Stimulated activated CD8-positive, alpha-beta memory T cell treated with anti-CD3 and anti-CD28 coated beads, Interleukin-4, amount 100 ng/mL, for 1 hour (primary cell): ENCODE data around the gene SUSD1.

Experiments used
- DNase-seq, 2 donors: peaks; one replicate each; pipeline ENCODE4 v3.0.0-alpha.2; 2020; ENCODE audit warnings: low read depth in 2 of 2, low spot score in 1 of 2

Gene SUSD1

DNA sequence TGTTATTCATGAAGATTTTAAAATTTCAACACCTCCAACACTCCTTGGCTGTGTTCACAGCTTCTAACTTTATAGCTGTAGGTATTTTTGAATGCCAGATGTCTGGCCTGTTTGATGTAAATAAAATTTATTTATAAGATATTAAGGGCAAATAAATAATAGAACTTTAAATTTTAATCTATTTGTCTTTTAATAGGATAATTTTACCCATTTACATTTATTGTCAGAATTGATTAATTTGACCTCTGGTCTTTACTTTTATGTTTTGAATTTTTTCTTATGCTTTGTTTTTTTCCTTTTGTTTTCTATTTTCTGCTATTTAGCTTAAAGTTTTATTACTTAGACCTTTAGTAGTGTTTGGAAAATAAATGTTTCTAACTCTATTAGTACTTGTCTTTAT, 183.9 kb downstream of the SUSD1 start:
- no peak for DNase-seq
